K562 (cell line): ENCODE results near the gene SERPINH1. TPM values are rescaled to one million over a fixed set of nuclear protein-coding genes. Genes with fewer than 3 reads are reported as not detected.

Experiments used
- BACH1 ChIP-seq: fragments of 200-800 bp; sonication (Bioruptor generic); IDR thresholded peaks from 2 replicates; pipeline ENCODE4 v1.6.1; 2016; ENCODE audit warnings: missing genetic modification characterization, missing compliant biosample characterization
- BDP1 ChIP-seq: IDR thresholded peaks from 3 replicates; pipeline ENCODE4 v1.6.1; 2011; ENCODE audit not compliant: insufficient read length, insufficient read depth
- CEBPB ChIP-seq: fragments of 450-650 bp; IDR thresholded peaks from 2 replicates; pipeline ENCODE4 v1.6.1; 2016; ENCODE audit warnings: missing genetic modification characterization, missing compliant biosample characterization
- ESRRB ChIP-seq: fragments of 250-450 bp; sonication (Bioruptor Pico); IDR thresholded peaks from 2 replicates; pipeline ENCODE4 v1.5.0; 2020; ENCODE audit warnings: mild to moderate bottlenecking, moderate library complexity, borderline replicate concordance
- HDAC2 ChIP-seq: fragments of 450-650 bp; IDR thresholded peaks from 2 replicates; pipeline ENCODE4 v1.6.1; 2016; ENCODE audit warnings: mild to moderate bottlenecking
- HMG20A ChIP-seq: fragments of 450-650 bp; formaldehyde crosslinking; conservative IDR thresholded peaks from 2 replicates; pipeline ENCODE4 v1.4.0; 2020; ENCODE audit warnings: mild to moderate bottlenecking, mixed read lengths
- HMGN3 ChIP-seq: IDR thresholded peaks from 2 replicates; pipeline ENCODE4 v1.6.1; 2011; ENCODE audit warnings: borderline replicate concordance, low read depth, mild to moderate bottlenecking, mixed read lengths, low read length; ENCODE audit not compliant: insufficient read length; ENCODE audit errors: extremely low read depth
- KDM1A ChIP-seq, 2 experiments: fragments of 450-650 bp; IDR thresholded peaks; 2 replicates each; pipeline ENCODE4 v1.6.1; 2016; ENCODE audit warnings: mild to moderate bottlenecking in 2 of 2
- KDM2B ChIP-seq: fragments of 250-450 bp; sonication (Bioruptor Pico); IDR thresholded peaks from 2 replicates; pipeline ENCODE4 v1.8.0; 2021; ENCODE audit warnings: mild to moderate bottlenecking, moderate library complexity
- KLF13 ChIP-seq: fragments of 450-650 bp; IDR thresholded peaks from 2 replicates; pipeline ENCODE4 v1.6.1; 2016; ENCODE audit warnings: missing genetic modification characterization, low read depth, mild to moderate bottlenecking, missing compliant biosample characterization, moderate library complexity, borderline replicate concordance
- RBM39 ChIP-seq: fragments of 200-400 bp; formaldehyde crosslinking; optimal IDR thresholded peaks from 2 replicates; pipeline ENCODE3; 2018; ENCODE audit warnings: low read depth, low read length
- TBP ChIP-seq: optimal IDR thresholded peaks from 2 replicates; pipeline ENCODE3; 2011; ENCODE audit warnings: low read depth, low read length, improper control_type of control experiment
- TFAM ChIP-seq: fragments of 250-450 bp; sonication (Bioruptor Pico); conservative IDR thresholded peaks from 2 replicates; pipeline ENCODE4 v1.5.0; 2021; ENCODE audit warnings: mild to moderate bottlenecking, moderate library complexity
- TOE1 ChIP-seq, 2 experiments: fragments of 450-650 bp in 1 of 2; sonication (generic) in 1 of 2; formaldehyde crosslinking in 1 of 2; IDR thresholded peaks; 2 replicates each; pipeline versions ENCODE4 v1.7.1 to v1.8.0; 2016 to 2022; ENCODE audit warnings: borderline replicate concordance in 2 of 2, mild to moderate bottlenecking in 2 of 2, antibody characterized with exemption in 1 of 2, inconsistent platforms in 1 of 2, low read depth in 1 of 2, missing genetic modification reagents in 1 of 2, moderate library complexity in 1 of 2
- TRIM28 ChIP-seq: fragments of 450-650 bp; IDR thresholded peaks from 2 replicates; pipeline ENCODE4 v1.6.1; 2017
- polyA plus RNA-seq, 8 experiments: library from polyadenylated mRNA; depleted of rRNA in 4 of 8; stranded (reverse) in 5 of 8; unstranded in 3 of 8; fragments of >200 nt; fragmentation: Nextera tagmentation in 2 of 8; fragmentation: Illumina TruSeq in 1 of 8; extraction: Ambion mirVana in 2 of 8; extraction: Trizol in 1 of 8; gene quantifications; 2 replicates each; pipeline versions ENCODE4 v1.2.1 to v1.2.3, GENCODE V29; 2011 to 2014; ENCODE audit warnings: inconsistent platforms in 1 of 8, missing spikeins in 1 of 8
- total RNA-seq, 7 experiments: library from RNA; depleted of rRNA in 6 of 7; stranded (reverse); fragments of >200 nt in 6 of 7; fragmentation: Illumina TruSeq in 2 of 7; extraction: Trizol in 2 of 7; gene quantifications; 2 replicates each; pipeline versions ENCODE4 v1.2.1 to v1.2.3, GENCODE V29; 2011 to 2021; ENCODE audit warnings: low replicate concordance in 1 of 7
- TF ChIP-seq, protein P1 (sequence below): sonication (generic); formaldehyde crosslinking; IDR thresholded peaks from 2 replicates; pipeline ENCODE4 v1.9.0; 2022; ENCODE audit warnings: mild to moderate bottlenecking, missing genetic modification reagents
- TF ChIP-seq, protein P2 (sequence below), 3 experiments: fragments of 200-800 bp in 1 of 3; fragments of 250-450 bp in 1 of 3; fragments of 450-650 bp in 1 of 3; sonication (Bioruptor Pico) in 1 of 3; sonication (Bioruptor generic) in 1 of 3; formaldehyde crosslinking in 1 of 3; IDR thresholded peaks; 2 replicates each; pipeline versions ENCODE4 v1.6.1 to v1.8.0; 2016 to 2022; ENCODE audit warnings: mild to moderate bottlenecking in 2 of 3, missing genetic modification characterization in 2 of 3, missing compliant biosample characterization in 1 of 3, moderate library complexity in 1 of 3
- TF ChIP-seq, protein P3 (sequence below): IDR thresholded peaks from 2 replicates; pipeline ENCODE4 v1.6.1; 2011; ENCODE audit warnings: borderline replicate concordance, low read depth, mild to moderate bottlenecking, moderate library complexity, low read length; ENCODE audit not compliant: insufficient read depth, poor library complexity, severe bottlenecking
- TF ChIP-seq, protein P4 (sequence below): IDR thresholded peaks from 3 replicates; pipeline ENCODE4 v1.6.1; 2011; ENCODE audit warnings: borderline replicate concordance, mild to moderate bottlenecking; ENCODE audit not compliant: insufficient read length, insufficient read depth

Gene SERPINH1
- total and polyA plus RNA-seq, 9 of the 15 experiments (the other 6 are each of a cell fraction or from before 2014, with no cell fraction given), result 2.8 to 106 (median 67.9) TPM

DNA sequence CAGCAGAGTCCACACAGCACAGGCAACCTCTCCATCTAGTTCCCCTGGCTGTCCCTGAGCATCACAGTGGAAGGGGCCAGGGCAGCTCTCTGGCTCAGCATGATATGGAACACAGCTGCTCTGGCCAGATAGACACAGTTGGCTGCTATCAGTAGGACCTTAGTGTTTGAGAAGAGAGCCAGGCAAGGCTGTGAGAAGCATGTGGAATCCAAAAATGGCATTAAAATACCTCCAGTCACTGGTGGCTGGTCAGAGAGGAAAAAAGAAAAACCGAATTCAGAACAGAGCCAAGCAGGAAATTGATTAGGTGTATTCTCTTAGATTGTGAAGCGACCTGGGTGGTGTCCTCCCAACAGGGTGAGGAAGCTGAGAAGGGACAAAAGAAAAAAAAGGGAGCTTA is 27.9 kb downstream of the SERPINH1 start (continued):
- peak; percentile 50 for TF ChIP-seq TBP
- peak; percentile 81 for TF ChIP-seq HDAC2
- no peak for TF ChIP-seq KLF13 (tag)
- TF ChIP-seq, protein P1, sequence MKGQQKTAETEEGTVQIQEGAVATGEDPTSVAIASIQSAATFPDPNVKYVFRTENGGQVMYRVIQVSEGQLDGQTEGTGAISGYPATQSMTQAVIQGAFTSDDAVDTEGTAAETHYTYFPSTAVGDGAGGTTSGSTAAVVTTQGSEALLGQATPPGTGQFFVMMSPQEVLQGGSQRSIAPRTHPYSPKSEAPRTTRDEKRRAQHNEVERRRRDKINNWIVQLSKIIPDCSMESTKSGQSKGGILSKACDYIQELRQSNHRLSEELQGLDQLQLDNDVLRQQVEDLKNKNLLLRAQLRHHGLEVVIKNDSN, result no peak
- no peak for TF ChIP-seq TFAM (CRISPR knock-in tag)
- no peak for TF ChIP-seq HMGN3
- TF ChIP-seq TOE1 (IDR thresholded peaks at IDR 0.05; ENCODE audit: borderline replicate concordance), result peak; percentile 49; the same call in 1 of the 2 replicates
- no peak for TF ChIP-seq TOE1 (CRISPR knock-in tag; IDR thresholded peaks at IDR 0.05; ENCODE audit: borderline replicate concordance, low read depth)
- no peak for TF ChIP-seq ESRRB (CRISPR knock-in tag)
- no peak for TF ChIP-seq HMG20A (CRISPR knock-in tag)
- TF ChIP-seq, protein P2, sequence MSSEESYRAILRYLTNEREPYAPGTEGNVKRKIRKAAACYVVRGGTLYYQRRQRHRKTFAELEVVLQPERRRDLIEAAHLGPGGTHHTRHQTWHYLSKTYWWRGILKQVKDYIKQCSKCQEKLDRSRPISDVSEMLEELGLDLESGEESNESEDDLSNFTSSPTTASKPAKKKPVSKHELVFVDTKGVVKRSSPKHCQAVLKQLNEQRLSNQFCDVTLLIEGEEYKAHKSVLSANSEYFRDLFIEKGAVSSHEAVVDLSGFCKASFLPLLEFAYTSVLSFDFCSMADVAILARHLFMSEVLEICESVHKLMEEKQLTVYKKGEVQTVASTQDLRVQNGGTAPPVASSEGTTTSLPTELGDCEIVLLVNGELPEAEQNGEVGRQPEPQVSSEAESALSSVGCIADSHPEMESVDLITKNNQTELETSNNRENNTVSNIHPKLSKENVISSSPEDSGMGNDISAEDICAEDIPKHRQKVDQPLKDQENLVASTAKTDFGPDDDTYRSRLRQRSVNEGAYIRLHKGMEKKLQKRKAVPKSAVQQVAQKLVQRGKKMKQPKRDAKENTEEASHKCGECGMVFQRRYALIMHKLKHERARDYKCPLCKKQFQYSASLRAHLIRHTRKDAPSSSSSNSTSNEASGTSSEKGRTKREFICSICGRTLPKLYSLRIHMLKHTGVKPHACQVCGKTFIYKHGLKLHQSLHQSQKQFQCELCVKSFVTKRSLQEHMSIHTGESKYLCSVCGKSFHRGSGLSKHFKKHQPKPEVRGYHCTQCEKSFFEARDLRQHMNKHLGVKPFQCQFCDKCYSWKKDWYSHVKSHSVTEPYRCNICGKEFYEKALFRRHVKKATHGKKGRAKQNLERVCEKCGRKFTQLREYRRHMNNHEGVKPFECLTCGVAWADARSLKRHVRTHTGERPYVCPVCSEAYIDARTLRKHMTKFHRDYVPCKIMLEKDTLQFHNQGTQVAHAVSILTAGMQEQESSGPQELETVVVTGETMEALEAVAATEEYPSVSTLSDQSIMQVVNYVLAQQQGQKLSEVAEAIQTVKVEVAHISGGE (CRISPR knock-in tag; IDR thresholded peaks at IDR 0.05), result peak in 1 of 3 experiments; percentile 77; a peak in 2 of 6 replicates
- TF ChIP-seq BDP1, result no peak
- TF ChIP-seq BACH1 (tag), result no peak
- TF ChIP-seq, protein P3, sequence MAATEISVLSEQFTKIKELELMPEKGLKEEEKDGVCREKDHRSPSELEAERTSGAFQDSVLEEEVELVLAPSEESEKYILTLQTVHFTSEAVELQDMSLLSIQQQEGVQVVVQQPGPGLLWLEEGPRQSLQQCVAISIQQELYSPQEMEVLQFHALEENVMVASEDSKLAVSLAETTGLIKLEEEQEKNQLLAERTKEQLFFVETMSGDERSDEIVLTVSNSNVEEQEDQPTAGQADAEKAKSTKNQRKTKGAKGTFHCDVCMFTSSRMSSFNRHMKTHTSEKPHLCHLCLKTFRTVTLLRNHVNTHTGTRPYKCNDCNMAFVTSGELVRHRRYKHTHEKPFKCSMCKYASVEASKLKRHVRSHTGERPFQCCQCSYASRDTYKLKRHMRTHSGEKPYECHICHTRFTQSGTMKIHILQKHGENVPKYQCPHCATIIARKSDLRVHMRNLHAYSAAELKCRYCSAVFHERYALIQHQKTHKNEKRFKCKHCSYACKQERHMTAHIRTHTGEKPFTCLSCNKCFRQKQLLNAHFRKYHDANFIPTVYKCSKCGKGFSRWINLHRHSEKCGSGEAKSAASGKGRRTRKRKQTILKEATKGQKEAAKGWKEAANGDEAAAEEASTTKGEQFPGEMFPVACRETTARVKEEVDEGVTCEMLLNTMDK, result no peak
- no peak for TF ChIP-seq RBM39
- no peak for TF ChIP-seq KDM2B (CRISPR knock-in tag)
- TF ChIP-seq CEBPB (tag), result no peak
- TF ChIP-seq KDM1A (IDR thresholded peaks at IDR 0.05), result peak; percentile 73 to 79; a peak in 3 of 4 replicates
- TF ChIP-seq, protein P4, sequence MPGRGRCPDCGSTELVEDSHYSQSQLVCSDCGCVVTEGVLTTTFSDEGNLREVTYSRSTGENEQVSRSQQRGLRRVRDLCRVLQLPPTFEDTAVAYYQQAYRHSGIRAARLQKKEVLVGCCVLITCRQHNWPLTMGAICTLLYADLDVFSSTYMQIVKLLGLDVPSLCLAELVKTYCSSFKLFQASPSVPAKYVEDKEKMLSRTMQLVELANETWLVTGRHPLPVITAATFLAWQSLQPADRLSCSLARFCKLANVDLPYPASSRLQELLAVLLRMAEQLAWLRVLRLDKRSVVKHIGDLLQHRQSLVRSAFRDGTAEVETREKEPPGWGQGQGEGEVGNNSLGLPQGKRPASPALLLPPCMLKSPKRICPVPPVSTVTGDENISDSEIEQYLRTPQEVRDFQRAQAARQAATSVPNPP, result no peak
- 0 out of 2 replicates have a peak, but pooled peaks have one; percentile 48 for TF ChIP-seq TRIM28
